NCI-H2029 (cell line): ENCODE data around the gene HDAC4.
"Not testable (repeated sequence)": the region's sequence is repeated elsewhere in the genome, so short reads cannot be mapped to it uniquely, and the experiment has no call there.

Experiments
- DNase-seq: peaks from one replicate; lab custom pipeline; 2025; lab: John Stamatoyannopoulos, UW

The HDAC4 gene

GRCh38 chr2:239046822-239047221, 354.0 kb downstream of the HDAC4 start:
- DNase-seq = no peak

- no peak for DNase-seq
These were observed 356.5 kb downstream of the HDAC4 start for GRCh38 chr2:239044336-239044735.

DNA sequence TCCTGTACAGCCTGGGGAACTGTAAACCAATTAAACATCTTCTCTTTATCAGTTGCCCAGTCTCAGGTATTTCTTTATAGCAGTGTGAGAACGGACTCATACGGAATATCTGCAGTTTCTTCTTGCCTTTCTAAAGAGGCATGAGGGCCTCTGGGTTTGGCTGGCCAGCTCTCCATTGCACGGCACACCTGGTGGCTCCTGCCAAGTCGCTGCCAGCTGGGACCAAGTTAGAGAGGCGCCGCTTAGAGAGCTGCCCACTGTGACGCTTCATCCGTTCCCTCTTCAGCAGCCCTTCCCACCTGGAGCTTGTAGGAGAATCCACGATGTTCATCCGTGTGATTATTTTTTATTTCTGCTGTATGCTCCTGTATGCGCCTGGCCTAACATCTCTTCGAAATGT, 357.5 kb downstream of the HDAC4 start:
- no peak for DNase-seq

DNA sequence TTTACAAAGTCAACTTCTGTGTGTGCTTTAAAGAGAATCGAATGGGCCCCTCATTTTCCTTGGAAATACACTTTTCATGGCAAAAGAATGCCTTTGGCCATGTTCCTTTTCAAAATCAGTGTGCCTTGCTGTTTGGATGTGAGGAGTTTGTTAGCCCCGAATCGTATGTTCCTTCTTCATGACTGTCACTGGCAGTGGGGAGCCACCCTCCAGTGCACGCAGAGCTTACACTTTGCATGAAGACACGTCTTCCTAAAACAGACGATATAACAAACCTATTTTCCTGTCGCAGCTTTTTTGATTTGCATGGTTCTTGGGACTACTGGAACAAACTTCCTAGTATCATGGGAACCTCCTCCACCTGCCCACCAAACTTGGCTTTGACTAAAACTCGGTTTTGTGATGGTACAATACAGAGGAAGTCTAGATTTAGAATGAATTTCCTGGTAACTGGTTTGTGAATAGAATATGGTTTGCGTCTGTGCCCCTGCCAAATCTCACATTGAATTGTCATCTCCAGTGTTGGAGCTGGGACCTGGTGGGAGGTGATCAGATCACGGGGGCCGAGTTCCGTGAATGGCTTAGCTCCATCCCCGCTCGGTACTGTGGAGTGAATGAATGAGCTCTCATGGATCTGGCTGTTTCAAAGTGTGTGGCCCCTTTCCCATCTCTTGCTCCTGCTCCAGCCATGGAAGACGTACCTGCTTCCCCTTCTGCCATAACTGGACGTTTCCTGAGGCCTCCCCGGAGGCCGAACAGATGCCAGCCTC, 358.1 kb downstream of the HDAC4 start:
- no peak for DNase-seq

DNA sequence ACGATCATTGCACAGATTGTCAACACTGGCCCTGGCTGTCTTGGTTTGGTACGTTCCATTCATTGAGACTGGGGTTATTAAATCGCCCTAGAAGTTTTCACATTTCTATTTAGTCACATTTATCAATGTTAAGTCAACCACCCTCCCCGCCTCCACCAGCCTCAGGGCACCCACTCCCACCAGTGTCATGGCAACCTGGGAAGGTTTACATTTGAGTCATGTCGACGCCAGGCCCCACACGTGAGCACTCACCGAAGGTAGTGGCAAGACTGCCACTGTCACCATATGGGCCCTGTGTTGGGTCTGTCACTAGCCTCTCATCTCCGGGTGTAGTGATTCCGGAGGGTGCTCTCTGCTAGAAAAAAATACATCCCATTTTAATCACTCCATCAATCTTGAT, 358.8 kb downstream of the HDAC4 start:
- no peak for DNase-seq

- DNase-seq = no peak
These were observed 359.8 kb downstream of the HDAC4 start for GRCh38 chr2:239041062-239041461.

DNA sequence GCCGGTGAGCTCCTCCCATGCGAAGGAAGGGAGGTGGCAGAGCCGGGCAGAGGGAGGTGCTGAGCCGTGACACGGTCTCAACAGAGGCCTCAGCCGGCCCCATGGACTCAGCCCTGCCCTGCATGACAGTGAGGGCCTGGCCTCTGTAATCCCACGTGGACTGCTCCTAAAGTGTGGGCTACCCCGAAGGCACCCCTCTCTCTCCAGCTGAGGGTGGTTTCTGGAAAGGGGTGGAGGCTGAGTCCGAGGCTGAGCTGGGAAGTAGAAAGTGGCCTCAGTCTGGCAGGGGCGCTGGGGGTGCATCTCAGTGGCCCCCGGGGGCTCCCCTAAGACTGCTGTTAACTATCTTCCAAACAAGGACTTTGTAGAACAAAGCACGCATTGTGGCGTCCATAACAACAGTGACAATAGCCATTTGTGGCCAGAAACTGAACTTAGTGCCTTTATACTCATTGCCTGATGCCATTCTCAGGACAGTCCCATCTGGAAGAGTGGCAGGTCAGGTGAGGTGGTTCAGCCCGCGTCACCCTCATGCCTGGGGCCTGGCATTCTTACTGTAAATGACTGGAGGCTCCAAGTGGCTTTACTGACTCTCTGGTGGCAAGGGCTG, 360.6 kb downstream of the HDAC4 start:
- no peak for DNase-seq

- DNase-seq = no peak
These were observed 361.4 kb downstream of the HDAC4 start for GRCh38 chr2:239039479-239039861.

- DNase-seq = no peak
These were observed 361.9 kb downstream of the HDAC4 start for GRCh38 chr2:239038773-239039478.

- DNase-seq = not testable (repeated sequence)
These were observed 362.5 kb downstream of the HDAC4 start for GRCh38 chr2:239038284-239038683.

GRCh38 chr2:239037559-239037910, 363.3 kb downstream of the HDAC4 start:
- no peak for DNase-seq

DNA sequence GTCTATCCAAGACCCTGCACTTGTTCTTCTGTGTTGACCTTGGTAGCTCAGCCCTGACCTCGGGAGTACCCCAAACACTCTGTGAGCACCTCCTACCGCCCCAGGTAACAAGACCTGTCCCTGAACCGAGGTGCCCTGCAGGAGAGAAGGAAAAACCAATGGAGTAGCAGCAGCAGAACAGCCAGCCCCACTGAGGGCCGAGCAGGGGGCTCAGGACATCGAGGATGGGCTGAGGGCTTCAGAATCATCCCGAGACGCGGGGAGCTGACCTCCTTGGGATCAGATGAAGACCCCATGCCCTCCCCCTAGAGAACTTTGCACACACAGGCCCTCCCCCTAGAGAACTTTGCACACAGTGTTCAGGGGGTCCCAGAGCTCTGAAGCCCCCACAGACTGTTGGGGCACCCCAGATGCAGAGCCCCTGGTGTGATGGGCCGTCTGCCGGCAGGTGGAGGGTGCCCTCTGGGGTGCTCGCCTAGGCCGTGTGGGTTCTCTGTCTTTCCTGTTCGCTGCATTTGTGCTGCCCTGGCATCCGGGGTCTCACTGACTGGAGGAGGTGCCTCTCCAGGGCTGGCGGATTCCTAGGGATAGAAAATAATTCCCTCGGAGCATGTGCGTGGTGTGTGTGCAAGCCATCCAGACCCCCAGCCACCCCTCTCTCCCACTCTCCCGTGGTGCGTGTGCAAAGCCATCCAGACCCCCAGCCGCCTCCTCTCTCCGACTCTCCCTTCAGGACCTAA, 363.8 kb downstream of the HDAC4 start:
- DNase-seq = no peak

- DNase-seq = no peak
These were observed 364.7 kb downstream of the HDAC4 start for GRCh38 chr2:239035997-239036731.

DNA sequence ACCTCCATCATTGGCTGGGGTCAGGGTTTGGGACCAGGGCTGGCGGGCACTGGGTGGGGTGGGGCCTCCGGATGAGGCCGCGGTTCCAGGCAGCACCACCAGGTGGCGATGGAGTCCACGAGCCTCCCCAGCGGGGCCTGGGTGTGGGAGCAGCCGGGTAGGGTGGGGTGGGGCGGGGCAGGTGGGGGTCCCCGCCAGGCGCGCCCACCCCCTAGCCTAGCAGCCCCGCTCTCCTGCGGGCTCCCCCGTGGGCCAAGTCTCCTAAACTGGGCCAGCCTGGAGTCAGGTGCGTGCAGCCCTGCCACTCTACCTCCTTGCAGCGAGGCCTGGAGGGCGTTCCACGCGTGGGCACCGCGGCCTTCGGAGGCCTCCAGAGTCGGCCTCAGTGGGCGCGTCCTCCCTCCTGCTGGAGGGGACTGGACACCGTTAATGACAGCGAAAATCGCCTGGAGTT, 365.4 kb downstream of the HDAC4 start:
- DNase-seq = no peak

DNA sequence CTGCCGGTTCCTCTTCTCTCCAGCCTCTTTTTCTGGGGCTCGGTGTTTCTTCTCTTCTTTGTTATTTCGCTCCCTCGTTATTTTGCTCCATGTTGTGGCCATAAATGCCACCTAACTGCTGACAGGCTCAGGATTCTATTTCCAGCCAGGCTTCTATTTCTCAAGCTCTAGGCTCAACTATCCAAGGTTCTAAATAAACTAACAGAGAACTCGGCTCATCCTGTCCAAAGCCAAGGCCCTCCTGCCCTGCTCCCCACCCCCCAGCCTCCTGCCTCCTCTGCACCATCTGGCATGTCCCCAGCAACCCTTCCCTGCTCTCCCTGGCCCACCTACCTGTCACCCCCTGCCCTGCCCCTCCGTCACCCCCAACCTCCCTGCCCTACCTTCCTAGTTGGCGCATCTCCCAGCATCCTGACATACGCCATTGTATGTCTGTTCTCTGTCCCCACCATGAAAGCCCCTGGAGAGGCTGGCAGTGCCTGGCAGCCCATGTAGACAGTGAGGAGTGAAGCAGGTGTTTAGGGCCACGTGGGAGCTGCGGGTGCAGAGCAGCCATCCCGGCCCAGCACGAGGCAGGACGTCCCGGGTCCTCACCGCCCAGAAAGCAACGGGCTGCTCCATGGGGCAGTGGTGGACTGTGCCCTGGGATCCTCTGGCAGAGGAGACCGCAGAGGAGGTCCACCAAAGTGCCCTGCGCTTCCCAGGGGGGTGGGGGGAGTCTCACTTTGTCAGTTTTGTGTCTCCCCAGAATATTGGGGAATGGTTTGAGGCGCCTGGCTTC, 366.1 kb downstream of the HDAC4 start:
- no peak for DNase-seq

DNA sequence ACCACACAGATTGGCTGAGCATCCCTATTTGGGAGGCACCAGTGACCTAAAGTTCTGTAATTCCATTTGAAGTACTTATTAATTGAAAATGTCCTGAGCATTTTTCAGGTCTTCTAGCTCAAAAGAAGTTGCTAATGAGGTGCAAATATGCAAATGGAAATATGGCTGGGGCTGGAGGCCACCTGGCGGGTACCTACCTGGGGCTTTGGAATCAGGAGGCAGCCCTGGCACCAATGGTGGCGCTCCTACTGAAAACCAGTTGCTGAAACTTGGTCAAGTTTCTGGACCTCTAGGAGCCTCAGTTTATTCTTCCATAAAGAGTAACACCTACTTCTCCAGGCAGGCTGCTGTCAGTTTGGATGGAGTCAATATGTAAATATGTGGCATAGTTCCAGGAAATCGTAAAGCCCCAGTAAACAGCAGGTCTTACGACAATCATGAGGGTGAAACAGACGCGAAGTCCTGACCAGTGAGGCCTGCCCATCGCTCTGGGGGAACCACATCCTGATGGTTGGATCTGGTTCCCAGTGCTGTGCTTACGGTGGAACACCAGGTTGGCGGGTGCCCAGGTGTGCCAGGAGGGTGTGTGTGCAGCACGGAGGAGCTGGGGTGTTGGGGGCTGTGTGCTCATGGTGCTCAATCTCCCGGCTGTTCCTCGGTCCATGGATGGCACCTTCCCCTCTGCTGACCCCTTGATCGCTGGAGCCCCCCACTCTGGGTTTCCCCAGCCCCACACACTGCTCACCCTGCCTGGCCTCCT, 366.8 kb downstream of the HDAC4 start:
- DNase-seq = no peak

DNA sequence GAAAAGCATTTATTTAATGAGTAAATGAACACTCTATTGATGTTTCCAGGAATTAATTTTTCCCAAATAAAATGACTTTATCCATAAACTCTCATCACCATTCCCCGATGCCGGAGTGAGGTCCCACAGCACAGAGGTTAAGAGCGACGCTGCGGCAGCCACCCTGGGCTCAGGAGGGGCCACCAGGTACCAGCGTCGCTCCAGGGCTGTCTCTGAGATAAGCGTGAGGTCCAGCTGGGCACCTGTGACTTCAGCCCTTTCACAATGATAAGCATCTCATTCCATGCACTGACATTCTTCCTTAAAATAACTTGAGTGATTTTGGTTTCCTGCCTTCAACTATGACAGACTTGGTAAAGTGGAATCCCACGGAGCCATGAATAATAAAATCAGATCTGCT, 370.9 kb downstream of the HDAC4 start:
- DNase-seq = no peak

DNA sequence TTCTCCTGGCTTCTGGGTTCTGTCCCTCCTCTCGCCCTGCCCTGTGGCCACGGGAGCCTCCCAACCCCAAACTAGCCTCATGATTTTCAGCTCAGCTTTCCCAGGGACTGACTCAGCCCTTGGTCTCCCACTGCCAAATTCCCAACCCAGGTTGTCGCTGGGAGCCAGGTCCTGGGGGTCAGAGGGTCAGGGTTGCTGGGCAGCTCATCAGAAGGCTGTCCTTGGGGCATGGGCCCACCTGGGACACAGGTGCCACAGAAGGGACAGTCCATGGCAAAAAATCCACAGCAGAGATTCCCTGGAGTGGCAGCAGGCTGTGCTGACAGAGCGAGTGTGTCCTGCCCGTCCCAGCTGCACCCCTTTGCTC, 372.6 kb downstream of the HDAC4 start:
- DNase-seq = no peak

DNA sequence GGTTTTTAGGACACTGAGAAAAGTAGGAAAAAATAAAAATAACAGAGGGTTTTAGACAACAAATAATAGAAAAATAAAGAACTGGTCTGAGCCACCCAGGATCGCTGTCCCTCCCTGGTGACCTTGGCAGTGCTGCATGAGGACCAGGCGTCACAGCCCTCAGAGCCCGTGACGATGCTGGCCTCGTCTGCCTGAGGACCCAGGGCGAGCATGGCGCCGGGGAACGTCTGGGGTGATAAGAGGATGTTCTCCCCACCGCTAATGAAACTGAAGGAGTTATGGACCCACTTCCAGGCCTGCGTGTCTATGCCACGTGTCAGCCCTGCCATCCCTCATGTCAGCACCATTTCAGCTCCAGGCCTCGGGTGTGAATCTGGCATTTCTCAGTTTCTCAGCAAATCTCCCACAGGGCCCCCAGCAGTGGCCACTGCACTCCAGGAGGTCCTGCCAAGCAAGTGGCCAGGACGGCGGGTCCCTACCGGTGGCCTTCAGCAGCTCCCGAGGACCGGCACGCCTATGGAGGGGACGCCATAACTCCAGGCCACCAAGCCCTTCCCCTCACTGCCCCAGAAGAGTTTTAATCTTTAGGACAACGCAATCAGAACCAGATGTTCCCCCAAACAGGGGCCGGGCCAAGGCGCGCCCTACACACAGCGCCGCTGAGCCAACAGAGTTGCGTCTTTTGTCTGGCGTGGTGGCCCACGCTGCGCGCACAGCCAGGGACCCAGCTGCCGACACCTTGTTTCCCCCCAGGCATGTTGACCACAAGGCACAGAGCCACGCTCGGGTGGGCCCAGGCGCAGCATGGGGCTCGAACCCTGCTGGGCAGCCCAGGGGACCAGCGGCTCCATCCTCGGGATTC, 373.2 kb downstream of the HDAC4 start:
- DNase-seq = no peak
